GM18498 (cell line): ENCODE results near the gene KCNK6.

Source experiments
- ATAC-seq: cut with Tn5 transposase; IDR thresholded peaks from one replicate; pipeline ENCODE4 v1.9.1; 2021; ENCODE audit warnings: mild to moderate bottlenecking, moderate library complexity; ENCODE audit not compliant: unreplicated experiment

Gene KCNK6

DNA sequence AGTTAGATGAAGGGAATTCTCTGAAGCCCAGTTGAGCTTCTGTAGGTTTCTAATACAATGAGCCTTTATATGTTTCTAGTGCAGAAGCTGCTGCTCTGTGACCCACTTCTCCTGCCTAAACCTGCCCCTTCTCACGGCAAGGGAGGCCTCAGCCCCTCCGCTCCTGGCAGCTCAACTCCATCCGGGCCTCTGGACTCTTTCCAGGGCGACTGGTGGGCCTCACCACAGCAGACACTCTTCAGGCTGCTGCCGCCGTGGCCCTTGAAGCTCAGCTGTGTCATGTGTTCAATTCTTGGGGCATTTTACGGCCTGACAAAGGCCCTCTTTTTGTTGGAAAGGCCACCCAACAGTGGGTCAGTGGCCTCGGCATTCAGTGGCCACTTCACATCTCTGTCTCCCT, 25.6 kb upstream of the KCNK6 start:
- no peak for ATAC-seq

DNA sequence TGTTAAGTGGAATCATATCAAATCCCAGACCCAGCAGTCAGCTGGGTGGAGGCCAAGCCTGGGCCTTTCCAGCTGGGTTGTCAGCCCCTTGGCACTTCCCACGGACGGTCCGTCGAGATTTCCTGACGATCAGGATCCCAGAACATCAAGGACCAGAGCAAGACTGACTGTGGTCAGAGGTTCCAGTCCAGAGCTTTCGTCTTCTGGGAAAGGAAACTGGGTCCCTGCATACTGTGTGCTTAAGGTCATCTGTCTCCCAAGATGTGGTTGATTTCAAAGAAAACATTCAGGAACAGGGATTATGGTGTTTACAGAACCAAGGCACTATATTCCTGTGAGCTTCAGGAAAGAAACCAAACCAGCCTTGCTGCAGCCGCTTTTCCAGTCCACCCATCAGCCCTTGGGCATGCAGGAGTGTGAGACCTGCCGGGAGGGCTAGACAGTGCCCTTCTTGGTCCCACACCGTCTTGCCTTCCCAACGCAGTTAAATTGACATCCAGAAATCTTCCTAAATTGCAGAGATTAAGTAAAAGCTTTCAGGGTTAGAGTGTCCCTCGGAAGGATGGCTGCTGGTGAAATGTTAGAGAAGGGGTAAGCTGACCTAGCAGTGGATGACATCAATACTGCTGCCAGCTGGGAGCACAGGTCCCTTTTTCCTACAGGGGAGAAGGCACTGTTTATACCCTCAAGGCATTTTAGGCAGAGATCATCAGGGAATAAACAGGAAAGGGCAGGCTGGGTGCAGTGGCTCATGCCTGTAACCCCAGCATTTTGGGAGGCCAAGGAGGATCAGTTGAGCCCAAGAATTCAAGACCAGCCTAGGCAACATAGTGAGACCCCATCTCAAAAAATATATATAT, 20.6 kb upstream of the KCNK6 start:
- ATAC-seq: no peak

DNA sequence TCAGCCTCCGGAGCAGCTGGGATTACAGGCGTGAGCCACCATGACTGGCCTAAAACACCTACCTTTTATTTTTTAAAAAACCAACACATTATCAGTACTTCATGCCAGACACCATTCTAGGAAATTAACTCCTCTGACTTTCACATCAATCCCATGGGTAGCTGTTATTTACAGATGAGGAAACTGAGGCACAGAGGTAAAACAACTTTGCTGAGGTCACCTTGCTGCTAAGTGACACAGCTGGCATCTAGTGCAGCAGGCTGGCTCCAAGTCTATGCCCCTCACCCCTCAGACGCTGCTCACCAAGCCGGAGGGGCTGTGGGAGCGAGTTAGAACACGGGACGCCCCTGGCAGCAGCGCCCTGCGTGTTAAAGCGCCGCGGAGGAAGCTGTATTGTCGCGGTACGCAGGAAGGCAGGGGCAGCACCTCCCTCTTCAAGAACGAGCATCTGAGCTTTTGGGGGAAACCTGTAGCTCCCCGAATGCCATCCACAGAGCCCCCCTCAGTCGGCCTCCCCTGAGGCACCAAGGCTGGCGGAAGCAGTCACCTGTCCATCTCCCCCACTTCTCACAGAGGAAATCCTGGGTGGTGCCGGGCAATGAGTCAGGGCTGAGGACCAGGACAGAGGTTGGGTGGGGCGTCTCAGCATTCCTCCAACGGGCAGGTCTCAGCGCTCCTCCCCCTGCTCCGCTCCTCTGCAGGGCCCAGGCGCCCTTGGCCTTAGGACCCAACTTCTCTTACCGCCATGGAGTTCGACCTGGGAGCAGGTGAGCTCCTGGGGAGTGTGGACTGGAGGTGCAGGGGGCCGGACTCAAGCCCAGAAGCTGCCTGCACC, 15.9 kb upstream of the KCNK6 start, which contains the start of gene C19orf33:
Gene C19orf33, plus strand, starts transcription at position 735 of the 835 bp plus-strand sequence. Its CDS starts 11 bp downstream, at position 746.
- ATAC-seq: no peak

DNA sequence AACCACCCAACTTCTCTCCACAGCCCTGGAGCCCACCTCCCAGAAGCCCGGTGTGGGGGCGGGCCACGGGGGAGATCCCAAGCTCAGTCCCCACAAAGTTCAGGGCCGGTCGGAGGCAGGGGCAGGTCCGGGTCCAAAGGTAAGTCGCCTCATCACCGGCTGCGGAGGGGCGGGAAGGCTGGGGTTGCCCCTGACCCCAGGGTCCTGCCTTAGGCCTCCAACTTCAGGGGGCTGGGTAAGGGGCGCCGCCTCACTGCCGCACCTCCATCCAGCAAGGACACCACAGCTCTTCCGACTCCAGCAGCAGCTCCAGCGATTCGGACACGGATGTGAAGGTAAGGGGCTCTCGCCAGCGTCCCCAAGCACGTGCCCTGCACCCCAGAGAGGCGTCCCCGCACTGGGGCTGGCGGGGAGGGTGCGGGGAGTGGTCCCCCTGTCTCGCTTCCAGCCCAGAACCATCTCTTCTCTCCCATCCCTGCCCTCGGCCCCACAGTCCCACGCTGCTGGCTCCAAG, 15.2 kb upstream of the KCNK6 start:
- no peak for ATAC-seq

DNA sequence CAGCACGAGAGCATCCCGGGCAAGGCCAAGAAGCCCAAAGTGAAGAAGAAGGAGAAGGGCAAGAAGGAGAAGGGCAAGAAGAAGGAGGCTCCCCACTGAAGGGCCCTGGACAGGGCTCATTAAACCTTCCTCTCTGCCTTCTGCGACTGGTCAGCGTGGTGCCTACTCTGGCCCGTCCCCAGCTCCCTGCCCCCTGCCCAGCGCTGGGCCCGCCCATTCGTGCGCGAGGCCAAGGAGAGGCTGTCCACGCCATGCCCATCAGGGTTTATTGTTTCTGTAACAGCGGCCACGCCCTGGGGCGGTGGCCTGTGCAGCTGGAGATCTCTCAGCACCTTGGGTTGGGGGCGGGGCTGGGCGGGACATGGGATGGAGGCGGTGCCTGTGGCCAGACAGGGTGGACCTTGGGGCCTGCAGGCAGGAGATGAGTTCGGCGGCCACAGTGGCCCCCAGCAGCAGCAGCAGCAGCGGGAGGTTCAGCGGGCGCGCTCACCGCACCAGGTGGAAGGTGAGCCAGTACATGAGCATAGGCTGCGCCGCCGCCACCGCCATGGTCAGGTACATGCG, 14.7 kb upstream of the KCNK6 start:
- ATAC-seq: no peak

DNA sequence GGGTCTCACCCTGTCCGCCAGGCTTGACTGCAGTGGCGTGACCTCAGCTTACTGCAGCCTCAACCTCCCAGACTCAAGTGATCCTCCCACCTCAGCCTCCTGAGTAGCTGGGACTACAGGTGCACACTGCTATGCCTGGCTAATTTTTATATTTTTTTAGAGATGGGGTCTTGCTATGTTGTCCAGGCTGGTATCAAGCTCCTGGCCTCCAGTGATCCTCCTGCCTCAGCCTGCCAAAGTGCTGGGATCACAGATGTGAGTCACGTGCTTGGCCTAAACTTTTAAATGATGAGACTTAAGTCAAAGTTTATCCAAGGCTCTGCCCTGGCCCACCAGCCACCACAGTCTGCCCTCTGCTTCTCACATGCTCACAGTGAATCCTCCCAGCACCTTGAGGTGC, 13.4 kb upstream of the KCNK6 start:
- no peak for ATAC-seq

DNA sequence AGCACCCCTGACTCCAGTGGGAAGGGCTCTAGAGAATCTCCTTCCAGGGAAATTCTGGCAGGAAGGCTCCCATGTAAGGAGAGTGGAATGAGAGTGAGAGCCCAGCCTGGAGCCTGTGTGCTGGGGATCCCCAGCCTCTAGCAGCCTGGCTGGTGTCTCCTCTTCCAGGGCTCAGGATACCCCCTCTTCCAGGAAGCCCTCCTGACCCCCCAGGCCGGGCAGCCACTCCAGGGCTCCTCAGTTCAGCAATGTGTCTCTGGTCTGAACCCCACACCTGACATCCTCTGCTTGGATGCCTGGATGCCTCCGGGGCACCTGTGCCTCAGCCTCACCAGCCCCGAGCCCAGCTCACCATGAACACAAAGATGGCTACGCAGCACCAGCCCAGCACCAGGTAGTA, 12.6 kb upstream of the KCNK6 start:
- ATAC-seq: no peak

DNA sequence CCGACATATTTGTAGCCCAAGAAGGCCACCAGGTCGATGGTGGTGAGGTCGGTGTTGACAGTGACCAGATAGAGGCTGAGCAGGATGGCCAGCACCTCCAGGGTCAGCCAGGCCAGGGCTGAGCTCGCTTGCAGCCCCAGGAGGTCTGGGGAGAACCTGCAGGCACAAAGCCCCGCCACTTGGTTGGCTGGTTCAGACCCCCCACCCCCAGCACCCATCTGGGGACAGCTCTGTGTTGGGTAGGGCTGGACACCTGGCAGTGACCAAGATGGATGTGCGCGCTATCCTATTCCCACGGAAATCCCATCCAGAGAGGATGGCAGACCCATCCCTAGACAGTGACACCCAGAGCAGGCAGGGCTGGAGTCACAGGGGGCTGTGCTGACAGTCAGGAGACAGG, 12.0 kb upstream of the KCNK6 start:
- ATAC-seq: no peak

DNA sequence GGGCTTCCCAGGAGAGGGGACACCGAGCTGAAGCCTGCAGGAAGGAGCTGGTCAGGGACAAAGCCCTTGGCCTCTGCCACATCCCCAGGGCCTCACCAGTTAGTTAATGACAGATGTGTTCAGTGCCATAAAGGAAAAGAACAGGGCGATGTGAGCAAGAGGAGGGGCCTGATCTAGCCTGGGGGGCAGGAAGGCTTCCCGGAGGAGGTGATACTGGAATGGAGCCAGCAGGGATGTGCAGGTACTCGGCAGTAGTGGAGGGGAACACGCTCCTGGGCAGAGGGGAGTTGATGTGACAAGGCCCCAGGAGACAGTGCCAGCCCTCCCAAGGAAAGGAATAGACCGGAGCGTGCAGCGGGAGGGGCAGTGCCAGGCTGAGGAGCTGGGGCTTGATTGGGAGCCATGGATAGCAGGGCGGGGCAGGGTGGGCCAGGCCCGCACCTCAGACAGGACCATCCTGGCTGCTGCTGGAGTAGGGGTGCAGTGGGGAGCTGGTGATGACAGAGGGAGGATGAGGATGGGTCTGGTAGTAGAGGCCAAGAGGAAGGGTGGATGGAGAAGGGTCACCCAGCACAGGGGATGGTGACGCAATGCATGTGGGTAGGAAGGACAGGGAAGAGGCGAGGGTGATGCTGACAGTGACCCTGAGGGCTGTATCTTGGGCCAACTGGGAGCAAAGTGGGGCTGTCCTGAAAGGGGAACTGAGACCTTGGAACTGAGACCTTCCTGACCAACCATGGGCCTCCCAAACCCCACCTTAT, 11.5 kb upstream of the KCNK6 start:
- no peak for ATAC-seq

DNA sequence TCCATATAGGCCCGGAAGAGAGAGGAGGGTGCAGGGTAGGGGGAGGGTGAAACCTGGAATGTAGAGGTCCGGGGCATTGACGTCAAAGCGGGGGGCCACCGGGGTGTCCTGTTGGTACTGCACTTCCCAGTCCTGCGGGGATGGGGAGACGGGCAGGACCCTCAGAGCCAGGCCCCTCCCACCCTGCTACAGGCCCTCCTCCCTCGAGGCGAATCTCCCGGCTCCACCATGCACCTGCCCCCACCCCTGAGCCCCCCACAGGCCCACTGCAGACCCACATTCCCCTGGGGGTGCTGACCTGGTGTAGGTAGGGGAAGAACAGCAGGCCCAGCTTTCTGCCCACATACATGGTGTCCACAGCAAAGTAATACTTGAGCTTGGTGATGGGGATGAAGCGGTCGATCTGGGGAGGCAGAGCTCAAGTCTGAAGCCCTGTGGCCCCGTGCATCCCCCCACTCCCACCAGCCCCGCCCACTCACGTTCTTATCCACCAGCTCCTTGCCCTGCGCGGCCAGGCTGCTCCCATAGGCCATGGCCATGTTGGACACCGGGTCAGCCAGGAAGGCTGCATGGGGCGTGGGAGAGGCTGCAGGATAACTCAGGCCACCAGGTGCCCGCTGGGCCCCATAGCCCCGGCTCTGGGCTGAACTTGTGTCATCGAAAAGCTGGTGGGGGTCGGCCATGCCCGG, 10.6 kb upstream of the KCNK6 start:
- no peak for ATAC-seq

DNA sequence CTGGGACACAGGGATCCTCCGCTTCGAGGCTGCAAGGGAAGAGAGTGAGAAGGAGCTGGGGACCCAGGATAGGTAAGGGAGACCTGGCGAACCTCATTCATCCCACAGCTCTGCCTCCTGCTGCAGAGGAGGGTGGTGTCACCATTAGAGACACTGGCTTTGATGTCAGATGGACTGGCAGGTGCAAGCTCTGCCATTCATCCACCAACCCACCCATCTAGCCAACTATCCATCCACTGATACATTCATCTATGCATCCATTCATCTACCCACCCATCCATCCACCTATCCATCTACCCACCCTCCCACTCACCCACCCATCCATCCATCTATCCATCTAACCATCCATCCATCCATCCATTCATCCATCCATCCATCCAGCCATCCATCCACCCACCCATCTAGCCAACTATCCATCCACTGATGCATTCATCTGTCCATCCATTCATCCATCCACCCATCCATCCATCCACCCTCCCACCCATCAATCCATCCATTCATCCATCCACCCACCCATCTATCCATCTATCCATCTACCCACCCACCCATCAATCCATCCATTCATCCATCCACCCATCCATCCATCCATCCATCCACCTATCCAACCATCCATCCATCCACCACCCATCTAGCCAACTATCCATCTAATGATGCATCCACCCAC, 9.9 kb upstream of the KCNK6 start:
- no peak for ATAC-seq

DNA sequence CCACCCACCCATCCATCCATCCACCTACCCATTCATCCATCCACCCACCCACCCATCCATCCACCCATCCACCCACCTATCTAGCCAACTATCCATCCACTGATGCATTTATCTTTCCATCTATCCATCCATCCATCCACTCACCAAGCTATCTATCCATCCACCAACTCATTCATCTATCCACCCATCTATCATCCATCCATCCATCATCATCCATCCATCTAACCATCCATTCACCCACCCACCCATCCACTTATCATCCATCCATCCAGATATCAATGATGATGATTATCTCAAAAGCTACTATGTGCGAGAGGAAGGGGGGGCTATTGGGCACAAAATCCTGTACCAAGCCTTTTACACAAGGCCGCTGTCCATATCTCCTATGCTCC, 9.4 kb upstream of the KCNK6 start:
- ATAC-seq: no peak

DNA sequence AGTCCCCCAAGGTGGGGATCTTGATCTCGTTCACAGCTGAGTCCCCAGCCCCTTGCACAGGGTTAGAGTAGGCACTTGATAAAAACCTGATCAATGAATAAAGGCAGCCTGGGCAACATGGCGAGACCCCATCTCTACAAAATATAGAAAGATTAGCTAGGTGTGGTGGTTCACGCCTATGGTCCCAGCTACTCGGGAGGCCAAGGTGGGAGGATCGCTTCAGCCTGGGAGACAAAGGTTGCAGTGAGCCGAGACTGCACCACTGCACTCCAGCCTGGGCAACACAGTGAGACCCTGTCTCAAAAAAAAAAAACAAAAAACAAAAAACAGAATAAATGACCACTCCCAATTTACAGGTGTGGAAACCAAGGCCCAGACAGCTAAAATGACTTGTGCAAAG, 8.7 kb upstream of the KCNK6 start:
- ATAC-seq: no peak

DNA sequence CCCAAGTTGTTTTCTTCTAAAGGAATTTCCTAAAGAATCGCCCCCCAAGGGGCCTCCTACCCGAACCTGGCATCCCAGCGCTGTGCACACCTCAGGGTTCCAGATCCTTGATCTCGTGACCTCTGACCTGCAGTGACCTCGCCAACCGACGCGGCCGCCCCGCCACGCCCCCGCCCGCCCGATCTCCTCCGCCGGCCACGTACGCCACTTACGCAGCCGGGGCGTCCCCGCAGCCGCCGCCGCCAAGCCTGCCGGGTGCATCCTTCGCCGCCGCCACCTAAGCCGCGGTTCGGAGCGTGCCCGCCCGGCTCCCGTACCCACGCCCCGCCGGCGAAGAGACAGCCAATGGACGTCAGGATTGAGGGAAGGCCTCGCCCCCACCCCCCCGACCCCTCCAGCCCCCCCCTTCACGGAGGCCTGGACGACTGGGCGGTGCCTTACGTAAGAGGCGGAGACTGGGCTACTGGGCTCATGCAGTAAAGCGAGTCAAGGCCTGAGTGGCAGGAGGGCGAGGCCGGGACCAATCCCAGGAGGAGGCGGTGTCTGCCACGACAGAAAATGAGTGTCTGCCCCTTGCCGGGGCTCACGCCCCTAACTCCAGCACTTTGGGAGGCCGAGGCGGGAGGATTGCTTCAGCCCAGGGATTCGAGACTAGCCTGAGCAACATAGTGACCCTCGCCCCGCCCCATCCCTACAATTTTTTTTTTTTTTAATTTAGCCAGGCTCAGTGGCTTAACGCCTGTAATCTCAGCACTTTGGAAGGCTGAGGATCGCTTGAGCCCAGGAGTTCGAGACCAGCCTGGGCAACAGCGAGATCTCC, 3.8 kb upstream of the KCNK6 start, which contains the start of gene YIF1B:
Gene YIF1B, minus strand, starts transcription at position 291 of the 820 bp plus-strand sequence. Its CDS starts 30 bp downstream, at position 261.
- peak; percentile 87 for ATAC-seq

DNA sequence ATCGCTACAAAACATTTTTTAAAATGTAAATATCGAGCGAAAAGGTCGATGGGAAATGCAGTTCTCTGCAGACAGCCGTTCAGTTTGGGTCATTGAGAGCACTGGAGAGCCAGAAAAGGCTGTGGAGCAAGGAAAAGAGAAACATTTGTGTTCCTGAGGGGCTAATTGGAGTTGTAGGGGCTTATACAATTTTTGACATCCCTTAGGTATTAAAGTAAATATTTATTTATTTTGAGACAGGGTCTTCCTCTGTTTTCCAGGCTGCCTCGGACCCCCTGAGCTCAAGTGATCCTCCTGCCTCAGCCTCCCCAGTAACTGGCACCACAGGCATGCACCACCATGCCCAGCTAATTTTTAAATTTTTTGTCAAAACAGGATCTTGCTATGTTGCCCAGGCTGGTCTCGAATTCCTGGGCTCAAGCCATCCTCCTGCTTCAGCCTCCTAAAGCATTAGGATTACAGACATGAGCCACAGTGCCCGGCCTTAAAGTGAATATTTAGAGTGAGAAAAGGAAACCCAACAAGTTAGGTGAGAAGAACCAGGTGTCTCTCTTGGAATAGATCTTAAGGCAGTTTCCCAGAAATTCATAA, 3.1 kb upstream of the KCNK6 start:
- peak; percentile 10 for ATAC-seq

DNA sequence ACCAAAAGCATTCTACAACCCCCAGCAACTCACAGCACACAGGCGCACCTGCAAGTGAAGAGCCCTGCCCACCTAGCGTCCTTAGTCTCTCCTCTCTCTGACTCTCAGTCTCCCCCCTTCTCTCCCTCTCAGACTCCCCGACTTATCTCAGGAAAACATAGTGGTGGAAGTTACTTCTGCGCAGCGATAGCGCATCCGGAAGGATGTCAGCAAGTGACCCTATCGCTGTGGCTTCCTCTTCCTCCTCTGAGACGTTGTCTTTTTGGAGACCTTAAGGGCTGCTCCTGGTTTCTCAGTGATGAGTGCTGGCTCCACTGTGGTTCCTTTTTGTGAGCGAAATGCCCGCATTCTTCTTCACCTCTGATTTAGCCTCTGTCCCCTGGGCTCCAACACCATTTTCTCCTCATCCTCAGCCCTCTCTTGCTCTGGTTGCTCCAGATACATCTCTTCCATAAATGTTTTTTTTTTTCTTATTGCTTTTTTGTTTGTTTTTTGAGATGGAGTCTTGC, 2.5 kb upstream of the KCNK6 start:
- ATAC-seq: no peak

DNA sequence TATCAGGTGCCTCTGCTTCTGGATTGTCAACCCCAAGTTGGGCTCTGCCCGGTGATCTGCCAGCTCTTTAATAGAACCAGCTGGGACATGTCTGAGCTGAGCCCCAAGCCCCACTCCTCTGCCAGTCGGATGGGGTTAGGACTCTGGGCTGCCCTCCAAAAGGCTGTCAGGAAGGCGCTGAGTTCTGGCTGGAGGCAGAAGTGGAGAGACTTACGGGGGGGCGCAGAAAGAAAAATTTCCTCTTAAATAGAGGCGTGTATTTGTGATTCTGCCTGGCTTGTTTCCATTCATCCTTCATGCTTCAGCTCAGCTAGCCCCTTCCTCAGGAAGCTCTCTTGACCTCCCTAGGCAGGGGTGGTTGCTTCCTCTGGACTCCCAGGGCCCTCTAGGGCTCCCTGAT, 985 bp upstream of the KCNK6 start:
- no peak for ATAC-seq

DNA sequence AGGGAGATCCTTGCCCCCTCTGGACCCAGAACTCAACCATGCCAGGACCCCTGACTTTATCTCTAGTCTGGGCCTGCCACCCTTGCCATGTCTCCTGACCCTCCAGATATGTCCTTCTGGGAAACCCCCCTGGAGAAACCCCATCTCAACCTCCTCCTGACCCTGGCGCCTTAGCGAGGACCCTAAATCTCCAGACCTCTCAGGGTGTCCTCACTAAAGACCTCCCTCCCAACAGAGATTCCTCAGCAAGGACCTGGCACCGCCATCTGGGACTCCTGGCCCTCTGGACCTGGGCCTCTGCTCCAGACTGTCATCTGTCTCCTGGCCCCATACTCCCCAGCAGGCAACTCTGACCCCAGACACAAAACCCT, 1.3 kb downstream of the KCNK6 start:
- no peak for ATAC-seq
